ENCODE results near the gene PLEKHA6.

The PLEKHA6 gene

DNA sequence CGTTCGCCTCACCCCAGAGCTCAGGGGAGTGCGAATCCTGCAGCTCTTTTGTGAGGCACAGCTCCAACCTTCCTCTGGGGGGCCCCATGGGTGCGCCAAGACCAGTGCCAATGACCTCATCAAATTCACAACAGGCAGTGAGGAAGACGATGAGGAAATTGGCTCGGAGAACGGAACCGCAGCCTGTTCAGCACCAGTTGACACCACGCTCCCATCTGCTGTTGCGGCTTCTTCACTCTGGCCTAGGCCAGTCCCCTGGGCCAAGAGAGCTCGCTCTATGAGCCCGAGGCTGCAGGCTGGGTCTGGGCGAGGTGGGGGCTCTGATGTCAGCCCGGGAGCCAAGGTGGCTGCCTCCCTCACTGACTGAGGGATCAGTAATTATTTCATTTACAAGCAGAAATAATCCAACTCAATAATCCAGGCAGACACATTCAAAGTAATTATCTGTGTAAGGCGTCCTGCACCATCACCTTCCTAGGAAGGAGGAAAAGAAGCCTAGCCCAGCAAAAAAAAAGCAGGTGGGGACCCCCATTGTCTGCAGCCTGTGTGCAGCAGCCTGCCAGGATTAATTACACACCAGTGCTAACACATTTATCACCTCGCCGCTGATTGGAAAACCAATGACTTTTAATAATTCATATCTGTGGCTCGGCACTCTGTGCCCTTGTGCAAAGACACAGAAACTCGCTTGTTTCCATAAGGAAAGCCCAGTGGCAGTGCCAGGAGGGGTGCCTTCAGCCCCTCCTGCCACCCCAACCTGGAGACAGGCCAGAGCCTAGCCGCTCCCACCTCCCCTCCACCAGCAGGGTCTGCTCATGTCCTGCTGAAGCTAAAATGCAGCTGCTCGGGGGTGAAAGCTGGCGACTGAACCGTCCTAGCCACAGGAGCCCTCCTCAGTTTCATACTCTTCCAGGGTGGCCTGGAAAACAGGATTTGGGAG is 1.9 kb downstream of the PLEKHA6 start:
- Histone ChIP-seq H2AFZ (ENCODE audit: low read depth) (no peak overlapping the region), H3K9ac (no peak overlapping the region), H3K4me1 (ENCODE audit: low read depth, poor library complexity, severe bottlenecking) (no peaks in the 10 kb centered on the region), H3K36me3 (ENCODE audit: insufficient read depth) (no peaks in the 10 kb centered on the region), H4K20me1 (ENCODE audit: insufficient read depth) (no peaks in the 10 kb centered on the region), H3K27ac (no peak overlapping the region), H3K4me2 (no peak overlapping the region), H3K27me3 (ENCODE audit: insufficient read depth, low read depth) (peaks cover 6% of the 10 kb centered on the region; the same call in 1 of the 2 replicates), H3K4me3 (IDR thresholded peaks at IDR 0.05; ENCODE audit: insufficient read depth, low read depth, low read length) (no peak overlapping the region), H3K79me2 (ENCODE audit: insufficient read depth, low read depth) (no peaks in the 10 kb centered on the region)
- TF ChIP-seq, protein P1, sequence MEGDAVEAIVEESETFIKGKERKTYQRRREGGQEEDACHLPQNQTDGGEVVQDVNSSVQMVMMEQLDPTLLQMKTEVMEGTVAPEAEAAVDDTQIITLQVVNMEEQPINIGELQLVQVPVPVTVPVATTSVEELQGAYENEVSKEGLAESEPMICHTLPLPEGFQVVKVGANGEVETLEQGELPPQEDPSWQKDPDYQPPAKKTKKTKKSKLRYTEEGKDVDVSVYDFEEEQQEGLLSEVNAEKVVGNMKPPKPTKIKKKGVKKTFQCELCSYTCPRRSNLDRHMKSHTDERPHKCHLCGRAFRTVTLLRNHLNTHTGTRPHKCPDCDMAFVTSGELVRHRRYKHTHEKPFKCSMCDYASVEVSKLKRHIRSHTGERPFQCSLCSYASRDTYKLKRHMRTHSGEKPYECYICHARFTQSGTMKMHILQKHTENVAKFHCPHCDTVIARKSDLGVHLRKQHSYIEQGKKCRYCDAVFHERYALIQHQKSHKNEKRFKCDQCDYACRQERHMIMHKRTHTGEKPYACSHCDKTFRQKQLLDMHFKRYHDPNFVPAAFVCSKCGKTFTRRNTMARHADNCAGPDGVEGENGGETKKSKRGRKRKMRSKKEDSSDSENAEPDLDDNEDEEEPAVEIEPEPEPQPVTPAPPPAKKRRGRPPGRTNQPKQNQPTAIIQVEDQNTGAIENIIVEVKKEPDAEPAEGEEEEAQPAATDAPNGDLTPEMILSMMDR (conservative IDR thresholded peaks at IDR 0.05; ENCODE audit: low read depth, low read length): no peak

DNA sequence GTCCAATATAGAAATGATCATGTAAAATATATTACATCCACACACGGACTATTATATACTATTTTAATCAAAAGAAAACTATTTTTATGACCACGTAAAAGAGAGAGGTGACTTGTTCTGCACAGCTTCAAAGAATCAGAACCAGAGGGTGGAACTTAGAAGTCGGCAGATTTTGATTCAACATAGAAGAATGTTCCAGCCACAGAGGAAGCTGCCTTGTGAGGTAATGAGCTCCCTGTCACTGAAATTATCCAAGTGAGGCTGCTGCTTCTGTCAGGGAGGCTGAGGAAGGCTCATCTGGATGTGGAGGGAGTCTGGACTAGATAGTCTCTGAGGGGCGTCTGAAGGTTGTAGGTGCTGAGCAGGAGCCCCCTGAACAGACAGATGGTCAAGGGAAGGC is 2.7 kb downstream of the PLEKHA6 start:
- H3K27ac ChIP-seq: no peak overlapping the region
- peaks cover 5% of the 10 kb centered on the region; the same call in 1 of the 2 replicates for H3K27me3 ChIP-seq (ENCODE audit: insufficient read depth, low read depth)
- no peaks in the 10 kb centered on the region for H3K79me2 ChIP-seq (ENCODE audit: insufficient read depth, low read depth)
- TF ChIP-seq, protein P1 (conservative IDR thresholded peaks at IDR 0.05; ENCODE audit: low read depth, low read length): no peak
- no peaks in the 10 kb centered on the region for H4K20me1 ChIP-seq (ENCODE audit: insufficient read depth)
- no peaks in the 10 kb centered on the region for H3K4me1 ChIP-seq (ENCODE audit: low read depth, poor library complexity, severe bottlenecking)
- no peak overlapping the region for H2AFZ ChIP-seq (ENCODE audit: low read depth)
- H3K4me2 ChIP-seq: no peak overlapping the region
- no peak overlapping the region for H3K4me3 ChIP-seq (IDR thresholded peaks at IDR 0.05; ENCODE audit: insufficient read depth, low read depth, low read length)
- H3K36me3 ChIP-seq (ENCODE audit: insufficient read depth): no peaks in the 10 kb centered on the region
- H3K9ac ChIP-seq: no peak overlapping the region

DNA sequence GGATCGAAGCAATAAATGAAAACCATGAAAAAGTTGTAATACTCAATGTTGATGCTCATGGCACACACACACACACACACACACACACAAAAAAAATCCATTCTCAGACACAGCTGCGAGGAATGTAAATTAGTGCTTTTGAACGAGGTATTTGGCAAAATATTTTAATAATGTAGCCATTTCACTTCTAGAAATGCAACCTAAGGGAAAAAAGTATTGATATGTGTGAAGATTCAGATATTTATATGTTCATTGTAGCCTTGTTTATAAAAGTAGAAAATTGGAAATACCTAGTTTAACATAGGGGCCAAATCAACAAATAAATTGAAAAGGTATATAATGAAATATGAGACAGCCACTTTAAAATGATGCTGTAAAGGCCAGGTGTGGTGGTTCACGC is 3.8 kb downstream of the PLEKHA6 start:
- Histone ChIP-seq H3K27ac (no peak overlapping the region), H2AFZ (ENCODE audit: low read depth) (no peak overlapping the region), H3K27me3 (ENCODE audit: insufficient read depth, low read depth) (peaks cover 3% of the 10 kb centered on the region; the same call in 1 of the 2 replicates), H3K4me3 (IDR thresholded peaks at IDR 0.05; ENCODE audit: insufficient read depth, low read depth, low read length) (no peak overlapping the region), H4K20me1 (ENCODE audit: insufficient read depth) (no peaks in the 10 kb centered on the region), H3K9ac (no peak overlapping the region), H3K36me3 (ENCODE audit: insufficient read depth) (no peaks in the 10 kb centered on the region), H3K4me2 (no peak overlapping the region), H3K79me2 (ENCODE audit: insufficient read depth, low read depth) (no peaks in the 10 kb centered on the region), H3K4me1 (ENCODE audit: low read depth, poor library complexity, severe bottlenecking) (no peaks in the 10 kb centered on the region)
- TF ChIP-seq, protein P1 (conservative IDR thresholded peaks at IDR 0.05; ENCODE audit: low read depth, low read length): no peak

DNA sequence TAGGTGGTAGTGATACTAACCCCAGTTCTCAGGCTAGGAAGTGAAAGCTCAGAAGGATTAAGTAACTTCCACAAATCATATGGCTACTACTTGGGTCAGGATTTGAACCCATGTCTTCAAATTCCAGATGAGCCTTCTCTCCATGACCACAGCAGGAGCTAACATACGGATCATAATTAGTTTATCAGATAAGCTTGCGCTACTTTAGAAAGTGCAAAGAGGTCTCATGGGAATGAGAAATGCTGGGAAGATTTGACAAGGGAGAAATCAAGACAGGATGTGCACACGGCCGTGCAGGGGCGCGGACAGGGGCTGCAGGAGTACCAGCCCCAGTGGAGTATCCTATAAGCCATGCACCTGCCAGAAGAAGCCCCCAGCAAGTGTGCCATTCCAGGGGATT is 5.2 kb downstream of the PLEKHA6 start:
- H3K27ac ChIP-seq: no peak overlapping the region
- peaks cover 3% of the 10 kb centered on the region; the same call in 1 of the 2 replicates for H3K27me3 ChIP-seq (ENCODE audit: insufficient read depth, low read depth)
- no peaks in the 10 kb centered on the region for H3K79me2 ChIP-seq (ENCODE audit: insufficient read depth, low read depth)
- H2AFZ ChIP-seq (ENCODE audit: low read depth): no peak overlapping the region
- no peaks in the 10 kb centered on the region for H4K20me1 ChIP-seq (ENCODE audit: insufficient read depth)
- no peak overlapping the region for H3K9ac ChIP-seq
- H3K4me3 ChIP-seq (IDR thresholded peaks at IDR 0.05; ENCODE audit: insufficient read depth, low read depth, low read length): no peak overlapping the region
- H3K4me1 ChIP-seq (ENCODE audit: low read depth, poor library complexity, severe bottlenecking): no peaks in the 10 kb centered on the region
- TF ChIP-seq, protein P1 (conservative IDR thresholded peaks at IDR 0.05; ENCODE audit: low read depth, low read length): no peak
- H3K36me3 ChIP-seq (ENCODE audit: insufficient read depth): no peaks in the 10 kb centered on the region
- H3K4me2 ChIP-seq: no peak overlapping the region

Data from KMS-11 (cell line).